Common myeloid progenitor, CD34-positive (primary cell): ENCODE measurements around the gene MFF.
A peak's percentile ranks its signal among the peaks of the same experiment; 100 is the strongest.
"Not testable (repeated sequence)": the region's sequence is repeated elsewhere in the genome, so short reads cannot be mapped to it uniquely, and the experiment has no call there.

ENCODE experiments used
- CTCF ChIA-PET: fragments of 350-600 bp; sonication (Branson Sonifier 250); formaldehyde crosslinking; loops from one replicate; lab custom pipeline; 2021; ENCODE audit warnings: antibody characterized with exemption; lab: Charles Lee
- POLR2A ChIA-PET: fragments of 350-600 bp; sonication (Branson Sonifier 250); formaldehyde crosslinking; loops from one replicate; lab custom pipeline; 2021; ENCODE audit warnings: antibody characterized with exemption; lab: Charles Lee
- DNase-seq, 3 donors: peaks; one replicate each; pipeline versions ENCODE4 v3.0.0 to v3.0.0-alpha.2; 2013
- H3K27ac ChIP-seq, 2 experiments: 1 replicate in 1 of 2; 2 replicates in 1 of 2; pipeline ENCODE4 v1.7.0; 2013; ENCODE audit warnings: inconsistent platforms in 2 of 2, low read length in 2 of 2, mild to moderate bottlenecking in 2 of 2, low read depth in 1 of 2, moderate library complexity in 1 of 2; ENCODE audit not compliant: severe bottlenecking in 2 of 2, insufficient read depth in 1 of 2, poor library complexity in 1 of 2
- H3K27me3 ChIP-seq, 5 experiments: replicated peaks in 2 of 5; 1 replicate in 3 of 5; 2 replicates in 2 of 5; pipeline versions ENCODE4 v1.6.1 to v1.7.0; 2013; ENCODE audit warnings: low read length in 4 of 5, mild to moderate bottlenecking in 2 of 5, moderate library complexity in 2 of 5, inconsistent platforms in 1 of 5; ENCODE audit not compliant: insufficient read depth in 5 of 5, control insufficient read depth in 4 of 5
- H3K36me3 ChIP-seq, 4 experiments: 1 replicate in 2 of 4; 2 replicates in 2 of 4; pipeline versions ENCODE4 v1.6.1 to v1.7.0; 2013; ENCODE audit warnings: low read length in 3 of 4, control low read depth in 1 of 4, mild to moderate bottlenecking in 1 of 4; ENCODE audit not compliant: control insufficient read depth in 4 of 4, insufficient read depth in 4 of 4
- H3K4me1 ChIP-seq, 4 experiments: 1 replicate in 3 of 4; 2 replicates in 1 of 4; pipeline versions ENCODE4 v1.6.1 to v1.7.1; 2013; ENCODE audit warnings: low read length in 3 of 4, mild to moderate bottlenecking in 3 of 4, control low read depth in 1 of 4, inconsistent platforms in 1 of 4, moderate library complexity in 1 of 4; ENCODE audit not compliant: control insufficient read depth in 4 of 4, insufficient read depth in 4 of 4; ENCODE audit errors: control extremely low read depth in 1 of 4
- H3K4me3 ChIP-seq, 7 experiments: 1 replicate in 4 of 7; 2 replicates in 3 of 7; pipeline versions ENCODE4 v1.5.1 to v1.7.0; 2013; ENCODE audit warnings: mild to moderate bottlenecking in 7 of 7, low read length in 6 of 7, moderate library complexity in 6 of 7, inconsistent platforms in 2 of 7, low read depth in 2 of 7, control low read depth in 1 of 7; ENCODE audit not compliant: insufficient read depth in 4 of 7, control insufficient read depth in 1 of 7; ENCODE audit errors: extremely low read depth in 1 of 7
- H3K9me3 ChIP-seq, 5 experiments: 1 replicate in 4 of 5; 2 replicates in 1 of 5; pipeline versions ENCODE4 v1.6.1 to v1.7.1; 2013; ENCODE audit warnings: low read length in 4 of 5, mild to moderate bottlenecking in 2 of 5, inconsistent platforms in 1 of 5, low read depth in 1 of 5, moderate library complexity in 1 of 5; ENCODE audit not compliant: control insufficient read depth in 4 of 5, insufficient read depth in 2 of 5; ENCODE audit errors: control extremely low read depth in 1 of 5
- WGBS: methylation state at CpG from one replicate; pipeline ENCODE4 v1.1.5; 2013; ENCODE audit not compliant: insufficient coverage; 5-methylcytosine and 5-hydroxymethylcytosine counted together

MFF gene

DNA sequence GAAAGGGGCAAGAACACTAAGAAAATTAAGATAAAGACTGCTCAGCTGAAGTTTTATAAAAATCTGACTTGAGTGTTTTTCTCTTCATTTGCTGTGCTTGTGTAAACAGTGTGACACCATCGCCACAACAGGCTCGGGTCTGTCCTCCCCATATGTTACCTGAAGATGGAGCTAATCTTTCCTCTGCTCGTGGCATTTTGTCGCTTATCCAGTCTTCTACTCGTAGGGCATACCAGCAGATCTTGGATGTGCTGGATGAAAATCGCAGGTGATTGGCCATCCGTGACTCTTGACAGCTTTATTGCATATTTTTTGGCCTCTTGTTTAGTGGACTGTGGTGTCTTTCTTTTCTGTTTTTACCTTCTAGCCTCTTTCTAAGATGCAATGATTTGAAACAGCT is 22.1 kb downstream of the MFF start:
- H3K36me3 ChIP-seq: peaks cover 14 to 37% (median 27%) of the 10 kb centered on the region in 4 experiments
- ChIA-PET CTCF (interaction anchor here (0.9 to 1.6 kb wide), 5 partner anchors 9 to 36 kb away, joined by 3 to 5 read pairs (median 3); no protein-coding TSS in a partner anchor), POLR2A (no interaction called here)
- no peak overlapping the region for H3K4me3 ChIP-seq
- H3K27me3 ChIP-seq: no peaks in the 10 kb centered on the region
- peaks cover 0 to 4% (median 1%) of the 10 kb centered on the region in 4 experiments for H3K4me1 ChIP-seq
- no peak for DNase-seq
- no peak overlapping the region for H3K27ac ChIP-seq
- WGBS: 91% methylated on average over 7 of the region's 7 CpGs
- no peaks in the 10 kb centered on the region for H3K9me3 ChIP-seq

DNA sequence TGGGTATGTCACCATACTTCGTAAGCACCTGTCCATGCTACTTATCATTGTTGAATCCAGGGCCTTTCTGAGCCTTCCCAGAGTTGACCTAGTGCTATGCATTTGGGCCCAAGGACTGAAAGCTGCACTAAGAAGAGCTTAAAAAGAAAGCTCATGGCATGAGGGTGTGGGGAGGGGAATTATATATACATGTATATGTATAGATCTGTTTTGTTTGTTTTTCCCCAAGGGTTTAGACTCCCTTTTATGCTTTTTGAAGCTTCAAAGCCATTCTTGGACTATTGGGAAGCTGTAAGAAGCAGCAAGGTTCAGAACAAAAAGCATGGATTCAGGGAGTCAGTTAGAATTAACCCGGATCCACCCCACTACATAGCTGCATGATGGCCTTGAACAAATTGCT is 23.3 kb downstream of the MFF start:
- Histone ChIP-seq H3K9me3 (no peaks in the 10 kb centered on the region), H3K36me3 (peaks cover 14 to 42% (median 26%) of the 10 kb centered on the region in 4 experiments), H3K27me3 (no peaks in the 10 kb centered on the region), H3K4me1 (peaks cover 0 to 4% (median 1%) of the 10 kb centered on the region in 4 experiments), H3K4me3 (no peak overlapping the region), H3K27ac (no peak overlapping the region)
- no peak for DNase-seq
- POLR2A ChIA-PET: no interaction called here
- WGBS: 89% methylated on average over 1 of the region's 2 CpGs
- CTCF ChIA-PET: interaction anchor here (1.1 to 1.6 kb wide), 3 partner anchors 11 to 220 kb away, joined by 3 to 5 read pairs (median 5); no protein-coding TSS in a partner anchor

DNA sequence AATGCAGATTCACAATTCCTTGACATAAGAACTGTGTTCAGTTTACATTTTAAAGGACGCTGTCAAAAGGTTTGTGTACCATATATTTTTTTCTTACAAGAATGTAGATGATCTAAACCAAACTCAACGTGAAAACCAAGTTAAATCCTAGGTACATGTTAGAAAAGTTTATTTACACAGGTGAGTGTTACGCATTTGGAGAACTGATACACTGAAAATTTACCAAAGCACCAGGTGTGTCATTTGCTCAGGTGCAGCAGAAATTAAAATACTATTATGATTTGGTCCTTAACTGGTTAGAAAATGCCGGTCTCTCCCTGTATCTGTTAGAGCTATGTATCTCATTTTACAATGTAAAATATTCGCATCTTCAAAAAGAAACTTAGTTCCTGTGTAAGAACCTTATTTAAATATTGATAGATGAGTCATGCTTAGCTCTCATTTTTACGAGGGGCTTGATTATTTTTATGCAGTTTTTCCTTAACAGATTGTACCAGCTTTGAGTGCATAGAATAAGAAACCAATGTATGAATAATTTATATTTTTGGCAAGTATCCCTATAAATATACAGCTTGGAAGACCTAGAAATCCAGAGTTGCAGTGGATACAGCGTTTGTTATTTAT is 25.1 kb downstream of the MFF start:
- ChIA-PET CTCF (interaction anchor here (1.2 kb wide), 1 partner anchor 28 kb away, joined by 3 read pairs; no protein-coding TSS in a partner anchor), POLR2A (no interaction called here)
- H3K27me3 ChIP-seq: no peaks in the 10 kb centered on the region
- 100% methylated on average over 1 of the region's 7 CpGs for WGBS
- no peaks in the 10 kb centered on the region for H3K9me3 ChIP-seq
- peaks cover 0 to 4% (median 0%) of the 10 kb centered on the region in 4 experiments for H3K4me1 ChIP-seq
- peaks cover 14 to 42% (median 27%) of the 10 kb centered on the region in 4 experiments for H3K36me3 ChIP-seq
- H3K27ac ChIP-seq: no peak overlapping the region
- no peak overlapping the region for H3K4me3 ChIP-seq
- no peak for DNase-seq

- H3K36me3 ChIP-seq: peaks cover 19 to 47% (median 31%) of the 10 kb centered on the region in 4 experiments
- WGBS: 64% methylated on average over 3 of the region's 4 CpGs
- peaks cover 0 to 4% (median 0%) of the 10 kb centered on the region in 4 experiments for H3K4me1 ChIP-seq
- DNase-seq: no peak
- POLR2A ChIA-PET: no interaction called here
- no peaks in the 10 kb centered on the region for H3K27me3 ChIP-seq
- no peaks in the 10 kb centered on the region for H3K9me3 ChIP-seq
- no peak overlapping the region for H3K4me3 ChIP-seq
- CTCF ChIA-PET: interaction anchor here (0.7 to 1.2 kb wide), 3 partner anchors 10 to 257 kb away, joined by 4 to 5 read pairs (median 4); no protein-coding TSS in a partner anchor
- H3K27ac ChIP-seq: no peak overlapping the region
Measured at GRCh38 chr2:227351639-227352038, 26.6 kb downstream of the MFF start.

GRCh38 chr2:227360351-227360750 is 35.3 kb downstream of the MFF start:
- CTCF ChIA-PET: interaction anchor here (0.5 to 1.9 kb wide), 2 partner anchors 12 to 376 kb away, joined by 3 to 5 read pairs; no protein-coding TSS in a partner anchor
- no peaks in the 10 kb centered on the region for H3K9me3 ChIP-seq
- no peaks in the 10 kb centered on the region for H3K27me3 ChIP-seq
- WGBS: 94% methylated on average over 2 of the region's 5 CpGs
- DNase-seq: no peak
- H3K27ac ChIP-seq: no peak overlapping the region
- POLR2A ChIA-PET: no interaction called here
- H3K4me3 ChIP-seq: no peak overlapping the region
- H3K36me3 ChIP-seq: peaks cover 18 to 44% (median 27%) of the 10 kb centered on the region in 4 experiments
- H3K4me1 ChIP-seq: no peaks in the 10 kb centered on the region

DNA sequence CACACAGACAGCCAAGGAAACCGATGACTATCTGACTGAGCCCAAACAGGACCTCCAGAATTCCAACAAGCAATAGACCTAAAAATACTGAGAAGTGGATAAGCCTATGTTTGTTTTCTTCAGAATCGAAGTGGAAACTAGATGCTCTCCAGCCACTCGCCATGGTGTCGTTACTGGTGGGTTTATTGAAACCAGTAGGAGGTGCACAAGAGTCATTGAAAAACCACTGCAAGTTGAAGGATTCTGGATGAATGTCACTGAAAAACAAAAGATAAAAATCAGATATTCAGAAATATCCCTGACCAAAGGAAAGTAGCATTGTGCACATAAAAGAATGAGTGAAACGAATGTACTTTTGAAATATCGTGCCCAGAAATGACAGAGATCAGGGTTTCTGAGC is 38.7 kb downstream of the MFF start:
- ChIA-PET POLR2A (no interaction called here), CTCF (interaction anchor here (1.4 kb wide), 1 partner anchor 402 kb away, joined by 6 read pairs; no protein-coding TSS in a partner anchor)
- Histone ChIP-seq H3K36me3 (peaks cover 5 to 14% (median 7%) of the 10 kb centered on the region in 4 experiments), H3K4me1 (peaks cover 0 to 9% (median 0%) of the 10 kb centered on the region in 4 experiments), H3K4me3 (no peak overlapping the region), H3K27me3 (no peaks in the 10 kb centered on the region), H3K9me3 (no peaks in the 10 kb centered on the region), H3K27ac (no peak overlapping the region)
- DNase-seq: peak in 2 of 3 donors; percentile 23 to 34
- WGBS: 79% methylated on average over 5 of the region's 6 CpGs

DNA sequence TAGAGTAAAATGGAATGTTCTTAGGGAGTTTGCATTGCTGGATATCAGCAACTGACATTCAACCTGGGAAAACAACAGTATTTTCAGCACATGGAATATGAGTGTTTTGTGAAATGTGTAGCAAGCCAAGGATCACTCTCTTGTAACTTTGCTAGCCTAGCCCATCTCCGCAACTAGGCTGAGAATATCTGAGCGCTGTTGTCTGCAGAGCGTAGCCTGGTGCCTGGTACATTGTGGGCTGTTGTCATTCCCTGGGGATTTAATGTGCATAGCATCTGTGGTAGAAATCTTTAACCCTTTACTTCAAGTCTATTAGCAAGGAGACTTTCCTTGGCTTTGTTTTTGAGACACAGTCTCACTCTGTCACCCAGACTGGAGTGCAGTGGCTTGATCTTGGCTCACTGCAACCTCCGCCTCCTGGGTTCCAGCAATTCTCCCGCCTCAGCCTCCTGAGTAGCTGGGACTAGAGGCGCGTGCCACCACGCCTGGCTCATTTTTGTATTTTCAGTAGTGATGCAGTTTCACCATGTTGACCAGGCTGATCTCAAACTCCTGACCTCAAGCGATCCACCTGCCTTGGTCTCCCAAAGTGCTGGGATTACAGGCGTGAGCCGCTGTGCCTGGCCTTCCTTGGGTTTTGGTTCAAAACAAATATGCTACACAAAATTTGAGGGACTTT is 39.7 kb downstream of the MFF start:
- CTCF ChIA-PET, POLR2A ChIA-PET: not testable (repeated sequence)

More for the DNA sequence above, 39.7 kb downstream of the MFF start:
- DNase-seq, H3K36me3 ChIP-seq, H3K9me3 ChIP-seq, H3K27ac ChIP-seq, H3K27me3 ChIP-seq, H3K4me3 ChIP-seq: not testable (repeated sequence)
- 98% methylated on average over 11 of the region's 11 CpGs for WGBS
- peaks cover 0 to 10% (median 0%) of the 10 kb centered on the region in 4 experiments for H3K4me1 ChIP-seq
